ENCODE results near the gene ZNF592. TPM values are rescaled to one million over a fixed set of nuclear protein-coding genes. Genes with fewer than 3 reads are reported as not detected.

Gene ZNF592
- total RNA-seq, 1 donor from 2014 or later: 4.8 TPM

DNA sequence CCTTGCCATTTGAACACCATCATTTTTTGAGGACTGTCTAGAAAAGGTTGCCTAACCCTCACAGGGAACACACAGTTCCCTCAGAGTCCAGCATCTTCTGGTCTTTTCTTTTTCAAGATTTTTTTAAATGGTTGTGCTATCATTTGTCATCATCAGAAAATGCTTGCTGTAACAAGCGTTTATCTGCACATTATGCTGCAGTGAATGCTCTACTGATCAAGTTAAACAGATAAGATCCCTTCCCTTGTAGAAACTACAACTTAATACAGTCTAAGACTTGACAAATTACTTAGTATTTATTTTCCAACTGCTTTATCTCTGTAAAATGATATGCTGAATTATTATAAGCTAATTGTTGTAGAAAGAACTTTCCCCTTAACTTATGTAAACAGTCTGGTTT lies 56.8 kb downstream of the ZNF592 start:
- no peak for DNase-seq (ENCODE audit: low read depth in 2 of 2)

DNA sequence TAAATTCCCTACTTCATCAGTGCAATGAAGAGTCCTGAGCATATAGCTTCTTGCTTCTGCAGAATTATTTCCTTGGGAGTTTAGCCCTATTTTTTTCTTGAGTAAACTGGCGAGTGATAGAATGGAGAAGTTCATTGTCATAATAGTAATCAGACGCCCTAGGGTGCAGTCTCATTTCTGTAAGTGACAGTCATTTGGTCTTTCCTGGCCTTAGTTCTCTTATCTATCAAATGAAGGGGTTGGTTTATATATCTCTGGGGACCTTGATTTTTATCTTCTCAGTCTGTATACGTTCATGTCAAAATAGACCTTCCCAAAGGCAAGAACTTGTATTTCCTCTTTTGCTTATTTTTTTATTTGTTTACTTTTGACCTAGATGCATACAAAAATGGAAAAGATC lies 58.8 kb downstream of the ZNF592 start:
- no peak for DNase-seq (ENCODE audit: low read depth in 2 of 2)

DNA sequence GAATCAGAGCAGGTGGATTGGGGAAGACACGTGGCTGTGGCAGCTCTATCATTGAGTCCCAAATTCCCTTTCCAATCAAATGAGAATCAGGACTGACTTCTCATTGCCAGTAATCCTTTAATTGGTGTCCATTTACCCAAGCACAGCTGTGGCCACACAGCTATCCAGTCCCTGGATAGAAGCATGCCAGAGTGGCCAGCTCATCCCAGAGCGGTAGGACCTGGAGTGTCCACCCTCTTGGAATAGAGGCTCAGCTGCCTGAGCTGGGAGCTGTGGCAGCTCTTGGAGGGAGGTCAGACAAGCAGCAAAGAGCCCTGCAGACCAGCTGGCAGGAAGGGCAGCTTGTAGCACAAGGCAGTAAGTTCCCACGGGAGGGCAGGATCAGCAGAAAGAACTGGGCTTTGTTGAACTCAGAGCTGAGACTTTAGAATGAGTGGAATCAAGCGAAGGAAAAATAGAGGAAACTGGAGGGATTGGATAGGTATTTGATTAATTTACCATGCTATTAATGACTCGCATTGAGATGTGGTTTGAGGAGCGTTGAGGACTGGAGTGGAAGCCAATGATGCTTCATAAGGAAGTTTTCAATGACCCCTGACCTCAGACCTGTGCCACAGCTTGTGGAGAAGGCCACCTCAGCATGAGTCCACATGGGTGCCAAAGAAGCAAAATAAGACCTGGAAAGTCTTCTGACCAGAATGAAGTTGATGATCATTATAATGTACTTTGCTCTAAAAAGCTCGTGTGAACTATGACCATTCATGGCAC lies 61.9 kb downstream of the ZNF592 start:
- no peak for DNase-seq (ENCODE audit: low read depth in 2 of 2)

DNA sequence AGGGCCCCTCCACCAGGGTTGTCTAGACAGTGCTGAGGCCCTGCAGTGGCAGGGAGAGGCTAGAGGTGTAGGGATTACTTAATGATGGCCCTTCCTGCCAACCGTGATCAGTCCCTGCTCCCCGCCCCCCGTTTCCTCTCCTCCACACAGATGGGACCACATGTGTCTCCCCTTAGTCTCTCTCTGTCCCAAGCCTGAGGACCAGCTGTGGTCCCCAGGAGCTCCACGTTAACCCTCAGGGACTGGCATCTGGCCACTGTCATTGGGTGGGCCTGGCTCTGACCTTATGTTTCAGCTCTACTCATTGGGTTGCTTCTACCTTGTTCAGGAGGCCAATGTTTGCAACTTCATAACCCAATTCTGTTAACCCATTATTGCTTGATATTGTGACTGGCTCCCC lies 62.8 kb downstream of the ZNF592 start:
- DNase-seq (ENCODE audit: low read depth in 2 of 2): no peak

DNA sequence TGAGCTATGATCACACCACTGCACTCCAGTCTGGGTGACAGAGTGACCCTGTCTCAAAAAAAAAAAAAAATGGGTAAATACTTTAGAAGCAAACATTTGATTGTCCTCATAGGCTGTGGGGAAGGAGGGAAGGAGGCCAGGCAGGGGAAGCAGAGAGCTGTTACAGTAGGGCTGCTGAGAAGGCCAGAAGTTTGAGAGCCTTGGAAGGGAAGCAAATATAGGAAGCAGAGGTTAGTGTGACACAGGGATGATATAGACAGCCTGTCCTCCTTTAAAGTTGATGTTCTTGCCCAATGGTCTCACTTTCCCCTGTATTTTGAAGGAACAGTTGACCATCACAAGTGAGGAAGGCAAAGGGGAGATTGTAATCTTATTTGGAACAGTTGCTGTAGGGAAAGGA lies 63.4 kb downstream of the ZNF592 start:
- no peak for DNase-seq (ENCODE audit: low read depth in 2 of 2)

DNA sequence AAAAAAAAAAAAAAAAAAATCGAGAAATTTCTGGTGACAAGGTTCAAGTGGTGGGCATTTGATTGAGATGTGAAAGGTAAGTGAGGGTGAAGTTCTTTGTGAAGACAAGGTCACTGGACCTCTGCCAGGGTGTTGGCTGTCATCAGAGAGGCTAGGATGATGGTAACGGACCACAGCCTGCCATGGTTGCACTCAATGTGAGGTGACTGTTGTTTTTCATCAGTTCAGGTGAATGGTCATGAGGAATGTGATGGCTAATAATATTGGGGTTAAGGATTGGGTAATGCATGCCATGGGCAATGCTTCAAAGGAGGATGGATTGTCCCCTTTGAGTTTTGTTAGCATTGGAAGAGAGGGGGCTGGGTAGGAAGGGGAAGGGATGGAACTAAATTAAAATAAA lies 64.5 kb downstream of the ZNF592 start:
- DNase-seq (ENCODE audit: low read depth in 2 of 2): no peak

DNA sequence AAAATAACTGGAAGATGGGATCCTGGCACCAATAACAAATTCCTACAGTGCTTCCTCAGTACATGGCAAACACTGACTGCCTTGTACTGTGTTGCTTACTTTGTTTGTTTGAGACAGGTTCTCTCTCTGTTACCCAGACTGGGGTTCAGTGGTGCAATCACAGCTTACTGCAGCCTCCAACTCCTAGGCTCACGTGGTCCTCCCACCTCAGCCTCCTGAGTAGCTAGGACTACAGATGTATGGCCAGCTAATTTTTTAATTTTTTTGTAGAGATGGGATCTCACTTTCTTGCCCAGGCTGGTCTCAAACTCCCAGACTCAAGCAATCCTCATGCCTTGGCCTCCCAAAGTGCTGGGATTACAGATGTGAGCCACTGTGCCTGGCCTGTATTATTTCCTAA lies 65.0 kb downstream of the ZNF592 start:
- no peak for DNase-seq (ENCODE audit: low read depth in 2 of 2)

DNA sequence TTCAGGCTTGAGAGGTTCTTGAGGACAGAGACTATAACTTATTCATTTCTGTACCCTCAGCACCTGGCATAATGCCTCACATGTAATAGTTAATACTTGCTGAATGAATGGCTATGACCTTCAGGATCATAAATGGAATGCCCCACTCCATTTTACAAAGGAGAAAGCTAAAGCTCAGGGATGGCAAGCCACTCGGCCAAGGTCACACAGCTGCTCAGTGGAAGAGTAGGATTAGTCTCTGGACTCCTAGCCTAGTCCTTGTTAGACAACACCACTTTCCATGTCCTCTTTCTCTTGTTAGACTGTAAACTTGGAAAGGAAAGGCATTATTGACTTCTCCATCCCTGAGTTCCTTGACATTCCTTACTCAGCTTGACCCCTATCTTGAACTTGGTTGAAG lies 65.5 kb downstream of the ZNF592 start:
- DNase-seq (ENCODE audit: low read depth in 2 of 2): no peak

DNA sequence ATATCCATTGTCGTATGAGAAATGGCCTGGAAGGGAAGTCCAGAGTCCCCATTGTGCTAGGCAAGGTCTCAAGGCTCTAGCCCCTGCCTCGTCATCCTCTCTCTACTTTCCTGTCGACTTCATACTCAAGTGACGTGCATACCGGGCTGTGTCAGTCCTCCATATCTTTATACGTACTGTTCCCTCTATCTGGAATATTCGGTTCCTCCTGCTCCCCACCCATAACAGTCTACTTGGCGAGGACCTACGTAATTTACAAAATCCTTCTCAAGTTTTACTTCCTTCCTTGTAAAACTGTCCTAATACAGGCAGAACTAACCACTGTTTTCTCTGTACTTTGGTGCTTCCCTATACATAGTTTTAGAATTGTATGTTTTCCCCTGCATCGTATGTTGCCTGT lies 66.5 kb downstream of the ZNF592 start:
- DNase-seq (ENCODE audit: low read depth in 2 of 2): no peak

DNA sequence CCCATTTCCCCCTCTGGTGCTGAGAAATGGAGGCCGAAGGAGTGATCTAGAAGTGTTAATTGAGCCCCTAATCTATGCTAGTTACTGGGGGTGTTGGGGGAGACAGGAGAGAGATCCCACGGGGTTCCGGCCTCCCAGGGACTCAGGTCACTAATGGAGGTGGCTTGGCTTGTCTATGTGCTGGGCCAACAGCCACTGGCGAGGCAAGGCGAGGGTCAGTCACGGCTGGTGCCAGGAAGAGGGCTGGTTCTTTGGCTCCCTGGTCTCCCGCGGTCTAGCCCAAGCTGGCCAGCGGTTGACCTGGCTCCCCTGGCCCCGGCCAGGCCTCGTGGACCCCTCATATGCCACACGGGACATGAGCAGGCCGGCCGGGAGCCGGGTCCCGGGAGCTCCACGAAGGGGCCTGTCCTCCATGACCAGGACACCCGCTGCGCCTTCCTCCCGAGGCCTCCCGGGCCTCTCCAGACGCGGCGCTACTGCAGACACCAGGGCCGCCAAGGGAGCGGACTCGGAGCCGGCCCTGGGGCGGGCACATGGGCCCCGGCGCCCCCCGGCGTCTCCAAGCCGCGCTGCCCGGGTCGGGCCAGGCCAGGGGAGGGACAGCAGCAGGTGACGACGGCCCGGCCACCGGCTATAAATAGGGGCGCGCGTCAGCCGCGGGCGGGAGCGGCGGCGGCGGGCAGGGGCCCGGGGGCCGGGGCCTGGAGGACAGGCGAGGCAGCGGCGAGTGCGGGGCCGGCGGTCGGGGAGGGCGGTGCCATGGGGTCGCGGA lies 68.5 kb downstream of the ZNF592 start, which contains the start of gene ALPK3:
Gene ALPK3, plus strand, starts transcription at position 663 of the 772 bp plus-strand sequence. Its CDS starts 97 bp downstream, at position 760.
- peak; percentile 43 to 85 for DNase-seq (ENCODE audit: low read depth in 2 of 2)

DNA sequence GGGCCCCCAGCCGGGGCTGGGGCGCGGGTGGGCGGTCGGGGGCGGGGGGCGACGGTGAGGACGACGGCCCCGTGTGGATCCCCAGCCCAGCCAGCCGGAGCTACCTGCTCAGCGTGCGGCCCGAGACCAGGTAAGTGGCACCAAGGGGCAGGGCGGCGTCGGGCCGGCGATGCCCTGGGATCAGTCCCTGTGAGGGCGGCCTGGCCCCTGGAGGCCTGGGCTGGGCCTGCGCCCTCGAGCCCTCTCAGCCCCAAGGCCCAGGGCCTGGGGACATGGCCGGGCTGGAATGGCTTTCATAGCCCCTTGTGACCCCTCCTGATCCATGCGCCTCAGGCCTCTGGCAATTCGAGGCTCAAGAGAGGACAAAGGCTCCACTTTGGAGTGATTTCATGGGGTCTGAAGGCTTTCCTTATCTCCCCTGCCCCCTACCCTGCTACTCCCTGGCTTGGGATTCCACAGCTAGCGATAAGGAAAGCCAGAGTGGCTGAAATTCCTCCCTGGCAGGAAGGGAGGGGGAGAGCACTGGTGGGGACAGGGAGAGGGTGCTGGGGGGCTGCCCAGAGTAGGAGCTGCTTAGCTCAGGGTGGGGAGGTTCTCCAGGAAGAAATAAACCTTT lies 69.2 kb downstream of the ZNF592 start:
- peak; percentile 14 to 52 for DNase-seq (ENCODE audit: low read depth in 2 of 2)

DNA sequence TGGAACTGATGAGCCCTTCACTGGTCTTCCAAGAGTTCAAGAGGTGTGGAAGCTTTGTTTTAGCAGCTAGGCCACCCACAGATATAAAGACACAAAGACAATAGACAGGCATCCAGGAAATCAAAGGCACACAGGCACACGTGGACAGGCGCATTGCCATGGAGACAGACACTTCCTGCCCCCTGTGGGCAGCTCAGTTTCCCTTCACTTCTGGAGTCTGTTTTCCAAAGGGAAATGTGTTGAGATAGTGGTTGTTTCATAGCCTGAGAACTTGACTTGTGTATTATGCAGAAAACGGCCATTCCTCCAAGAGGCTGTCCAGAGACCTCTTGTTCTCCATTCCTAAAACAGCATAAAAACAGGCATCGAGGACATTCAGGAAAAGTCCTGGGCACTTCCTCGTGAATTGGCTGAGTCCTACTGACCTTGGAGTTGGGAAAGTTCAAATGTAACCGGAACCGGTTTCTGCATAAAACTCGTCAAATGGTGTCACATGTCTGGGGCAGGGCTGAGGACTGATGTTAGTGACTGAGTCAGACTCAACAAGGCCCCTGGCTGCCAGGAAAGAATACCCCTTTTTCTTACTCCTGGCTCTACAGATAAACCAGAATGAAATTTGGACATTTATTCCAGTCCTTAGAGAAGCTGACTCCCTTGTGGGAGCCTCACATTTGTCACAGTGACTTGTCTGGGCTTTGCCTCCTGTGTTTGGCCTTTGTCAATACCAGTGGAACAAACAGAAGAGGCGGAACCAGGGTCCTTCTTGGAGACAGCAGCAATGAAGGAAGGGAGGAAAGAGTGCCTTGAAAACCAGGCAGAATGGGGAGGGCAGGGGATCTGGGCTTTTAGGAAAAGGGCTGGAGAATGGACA lies 70.1 kb downstream of the ZNF592 start:
- peak; percentile 93 to 97 for DNase-seq (ENCODE audit: low read depth in 2 of 2)

DNA sequence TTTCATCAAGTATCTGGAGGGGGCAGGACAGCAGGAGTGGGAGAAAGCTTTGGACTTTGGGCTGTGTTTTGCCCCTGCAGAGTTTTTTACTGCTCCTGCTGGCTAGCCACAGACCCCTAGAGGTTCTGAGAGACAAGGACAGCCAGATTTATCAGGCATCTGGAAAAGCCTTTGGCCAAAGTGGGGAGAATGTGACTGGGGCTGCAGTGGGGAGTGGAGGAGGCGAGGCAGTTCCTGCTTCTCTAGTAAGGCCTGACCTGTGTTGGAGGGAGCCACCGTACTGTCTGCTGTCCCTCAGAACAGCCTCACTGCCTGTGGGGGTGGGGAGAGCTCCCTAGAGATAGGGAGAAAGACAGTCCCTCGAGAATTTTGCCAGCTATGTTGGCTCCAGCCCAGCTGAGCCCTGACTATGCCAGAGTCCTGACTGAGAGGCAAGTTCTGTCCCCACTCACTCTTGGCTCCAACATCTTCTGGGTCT lies 70.9 kb downstream of the ZNF592 start:
- peak; percentile 8 to 40 for DNase-seq (ENCODE audit: low read depth in 2 of 2)

DNA sequence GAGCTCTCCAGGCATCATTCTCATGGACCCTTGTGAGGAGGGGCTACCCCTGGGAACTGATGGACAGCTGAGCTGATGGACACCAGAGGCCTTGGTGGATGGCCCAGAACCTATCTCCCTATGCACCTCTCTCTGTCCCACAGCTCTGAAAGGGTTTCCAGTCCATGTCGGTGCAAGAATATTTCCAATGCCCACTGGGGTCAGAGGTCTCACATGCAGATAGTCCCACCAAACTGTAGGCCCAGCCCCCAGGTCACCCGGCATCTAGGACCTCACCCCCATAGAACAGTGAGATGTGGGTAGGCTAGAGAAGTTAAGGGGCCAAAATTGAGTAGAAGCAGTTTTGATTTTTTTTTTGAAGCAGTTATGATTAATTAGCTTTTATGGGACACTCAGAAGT lies 71.4 kb downstream of the ZNF592 start:
- no peak for DNase-seq (ENCODE audit: low read depth in 2 of 2)

DNA sequence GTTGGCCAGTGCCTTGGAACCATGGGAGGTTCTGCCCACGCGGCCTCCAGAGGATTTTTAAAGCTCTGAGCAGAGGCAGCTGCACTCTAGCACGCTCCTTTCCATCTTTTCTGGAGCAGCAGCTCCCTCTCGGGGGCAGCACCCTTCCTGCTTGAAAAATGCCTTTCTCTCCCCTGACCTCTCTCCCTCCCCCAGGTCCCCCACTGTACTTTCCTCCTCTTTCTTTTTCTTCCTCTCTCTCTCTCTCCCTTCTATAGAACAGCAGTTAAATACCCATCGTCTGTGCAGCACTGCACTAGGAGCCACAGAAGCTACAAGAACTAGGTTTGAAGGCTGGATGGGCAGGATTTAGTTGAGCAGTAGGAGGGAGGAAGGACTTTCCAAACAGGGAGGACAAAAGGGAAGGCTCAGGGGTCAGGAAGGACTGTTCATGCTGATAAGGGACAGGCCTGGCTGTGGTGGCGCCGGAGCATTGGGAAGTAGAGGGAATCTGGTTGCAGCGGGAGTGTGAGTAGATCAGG lies 73.2 kb downstream of the ZNF592 start:
- peak; percentile 19 to 83 for DNase-seq (ENCODE audit: low read depth in 2 of 2)

DNA sequence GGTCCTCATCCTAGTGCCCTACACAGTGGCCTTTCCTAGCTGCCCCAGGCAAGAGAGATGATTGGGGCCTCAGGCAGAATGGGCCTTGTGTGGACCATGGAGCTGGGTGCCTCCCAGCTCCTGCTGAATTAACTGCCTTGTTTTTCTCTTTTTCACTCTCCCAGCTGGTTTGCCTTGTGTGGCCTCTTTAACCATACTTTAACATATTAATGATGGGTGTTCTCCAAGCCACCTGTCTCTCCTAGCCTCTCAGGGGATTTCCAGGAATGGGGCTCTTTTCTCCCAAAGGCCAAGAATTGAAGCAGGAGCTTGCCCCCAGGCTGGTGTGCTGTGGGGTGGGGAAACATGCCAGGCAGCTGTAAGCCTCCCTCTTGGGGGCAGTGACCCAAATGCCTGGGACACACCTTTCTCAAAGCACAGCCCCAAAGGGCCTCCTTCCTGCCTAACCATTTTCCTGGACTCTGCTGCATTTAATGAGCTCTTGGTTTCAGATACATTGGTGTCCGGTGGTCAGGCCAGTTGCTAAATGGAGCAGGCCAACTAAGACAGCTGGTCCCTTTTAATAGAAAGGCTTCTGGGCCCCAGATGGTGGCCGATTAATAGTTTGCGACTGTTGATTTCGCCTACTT lies 74.4 kb downstream of the ZNF592 start:
- no peak for DNase-seq (ENCODE audit: low read depth in 2 of 2)

DNA sequence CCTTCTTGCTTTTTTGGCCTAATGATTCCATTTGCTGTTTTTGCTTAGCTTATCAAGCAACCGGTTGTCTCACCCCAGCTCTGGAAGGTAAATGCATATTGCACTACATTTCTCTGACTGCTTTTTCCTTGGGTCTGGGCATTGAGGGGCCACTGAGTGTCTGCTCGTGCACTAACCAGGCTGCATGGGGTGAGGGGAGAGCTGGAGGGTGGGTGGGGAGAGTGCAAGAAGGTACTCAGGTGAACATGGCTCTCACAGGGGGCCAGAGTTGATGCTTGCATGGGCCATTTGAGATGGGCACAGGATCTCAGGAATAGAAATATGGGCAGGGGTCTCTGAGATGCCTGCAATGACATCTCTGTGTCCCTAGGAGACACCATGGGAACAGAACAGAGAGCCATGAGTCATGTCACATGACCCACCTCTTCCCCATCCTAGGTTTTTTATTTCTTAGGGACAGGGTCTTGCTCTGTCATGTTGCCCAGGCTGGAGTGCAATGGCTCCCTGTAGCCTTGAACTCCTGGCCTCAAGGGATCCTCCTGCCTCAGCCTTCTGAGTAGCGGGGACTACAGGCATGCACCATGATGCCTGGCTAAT lies 75.0 kb downstream of the ZNF592 start:
- DNase-seq (ENCODE audit: low read depth in 2 of 2): no peak

DNA sequence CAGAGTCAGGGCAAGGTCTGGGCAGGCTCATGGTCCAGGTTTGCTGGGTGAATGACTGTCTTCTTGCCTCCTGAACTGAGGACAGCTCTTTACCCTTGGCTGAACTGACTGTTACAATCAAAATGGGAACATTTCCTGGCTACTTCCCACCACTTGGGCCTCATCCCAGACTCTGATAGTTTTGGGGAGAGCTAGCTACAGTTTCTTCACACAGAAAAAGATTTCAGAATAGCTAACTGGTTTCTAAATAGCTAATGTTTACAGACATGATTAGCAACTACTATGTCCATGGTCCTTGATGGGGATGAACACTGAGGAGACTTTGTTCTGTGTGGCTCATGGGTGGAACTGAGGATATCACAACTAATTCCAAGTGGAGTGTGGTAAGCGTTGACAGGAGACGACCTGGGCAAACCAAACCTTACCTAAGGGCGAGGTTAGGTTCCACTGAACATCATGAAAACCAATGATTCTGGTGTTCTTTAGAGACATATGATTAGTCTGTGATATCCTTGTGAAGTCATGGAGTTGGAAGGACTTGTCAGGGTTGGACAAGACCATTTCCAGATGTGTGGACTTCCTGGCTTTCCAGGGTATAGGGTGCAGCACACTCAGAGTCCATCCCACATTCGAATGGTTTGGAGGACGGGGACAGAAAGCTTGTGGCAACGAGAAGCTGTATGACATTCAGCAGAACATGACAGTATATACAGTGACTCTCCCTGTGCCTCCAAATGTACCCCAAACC lies 76.0 kb downstream of the ZNF592 start:
- DNase-seq (ENCODE audit: low read depth in 2 of 2): no peak

DNA sequence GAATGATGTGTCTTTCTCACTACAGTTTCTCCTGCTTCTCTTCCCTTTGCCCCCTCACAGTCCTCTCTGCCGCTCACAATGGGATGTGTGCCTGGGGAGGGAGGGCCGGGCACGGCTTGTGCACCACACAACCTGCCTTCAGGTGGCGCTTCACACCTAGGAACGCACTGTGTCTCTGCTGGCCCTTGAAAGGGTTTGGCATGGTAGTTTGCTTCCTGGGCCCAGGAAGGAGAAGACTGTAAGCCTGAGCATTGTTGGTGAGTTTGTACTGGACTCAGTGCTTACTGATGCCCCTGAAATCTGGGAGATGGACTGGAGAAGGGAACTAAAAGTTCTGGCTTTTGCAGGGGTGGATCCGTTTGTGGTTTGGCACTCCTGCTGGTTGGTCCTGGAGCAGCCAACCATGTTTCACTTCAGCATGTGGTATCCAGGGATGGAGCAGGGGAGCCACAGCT lies 78.0 kb downstream of the ZNF592 start:
- DNase-seq (ENCODE audit: low read depth in 2 of 2): peak; percentile 19 to 44
